Endodermal cell (in vitro differentiated cells): ENCODE results near the gene FRAT1. TPM values are rescaled to one million over a fixed set of nuclear protein-coding genes. Genes with fewer than 3 reads are reported as not detected.
A peak's percentile ranks its signal among the peaks of the same experiment; 100 is the strongest.

ENCODE experiments used
- DNase-seq: peaks from one replicate; pipeline ENCODE4 v3.0.0-alpha.2; 2017
- H3K27ac ChIP-seq: 2 replicates; pipeline ENCODE4 v1.5.1; 2013; ENCODE audit warnings: mild to moderate bottlenecking, low read depth, low read length, moderate library complexity
- H3K27me3 ChIP-seq: 2 replicates; pipeline ENCODE4 v1.6.1; 2013; ENCODE audit warnings: mild to moderate bottlenecking, low read length, moderate library complexity; ENCODE audit not compliant: insufficient read depth, control insufficient read depth, poor library complexity, severe bottlenecking
- H3K36me3 ChIP-seq: 2 replicates; pipeline ENCODE4 v1.7.0; 2013; ENCODE audit warnings: mild to moderate bottlenecking, low read length, moderate library complexity; ENCODE audit not compliant: control insufficient read depth, insufficient read depth
- H3K4me1 ChIP-seq: one replicate; pipeline ENCODE4 v1.7.0; 2013; ENCODE audit warnings: low read length; ENCODE audit not compliant: control insufficient read depth, insufficient read depth
- H3K4me3 ChIP-seq: 2 replicates; pipeline ENCODE4 v1.5.1; 2013; ENCODE audit warnings: mild to moderate bottlenecking, low read length, moderate library complexity
- H3K9ac ChIP-seq: 2 replicates; pipeline ENCODE4 v1.6.1; 2013; ENCODE audit warnings: mild to moderate bottlenecking, low read length, moderate library complexity; ENCODE audit not compliant: poor library complexity, severe bottlenecking; ENCODE audit errors: extremely low read depth
- H3K9me3 ChIP-seq: 2 replicates; pipeline ENCODE4 v1.6.1; 2013; ENCODE audit warnings: mild to moderate bottlenecking, low read length, moderate library complexity; ENCODE audit not compliant: control insufficient read depth
- H3K27ac Mint-ChIP-seq: 2 replicates; pipeline ENCODE4 v1.8.0; 2020; ENCODE audit warnings: mixed read lengths
- H3K27me3 Mint-ChIP-seq: 2 replicates; pipeline ENCODE4 v1.8.0; 2021; ENCODE audit warnings: mild to moderate bottlenecking, mixed read lengths; ENCODE audit not compliant: insufficient read depth
- H3K36me3 Mint-ChIP-seq: 2 replicates; pipeline ENCODE4 v1.8.0; 2020; ENCODE audit warnings: low read depth, mixed read lengths
- H3K4me1 Mint-ChIP-seq: 2 replicates; pipeline ENCODE4 v1.8.0; 2020; ENCODE audit warnings: mixed read lengths
- H3K4me3 Mint-ChIP-seq: 2 replicates; pipeline ENCODE4 v1.8.0; 2020; ENCODE audit warnings: mild to moderate bottlenecking, moderate library complexity, mixed read lengths
- H3K9me3 Mint-ChIP-seq: 2 replicates; pipeline ENCODE4 v1.8.0; 2020; ENCODE audit warnings: mild to moderate bottlenecking, mixed read lengths
- WGBS, 2 experiments: methylation state at CpG; one replicate each; pipeline versions ENCODE4 v1.1.5 to v1.1.7; 2013; ENCODE audit warnings: missing lambda C conversion rate in 2 of 2, mixed read lengths in 1 of 2; ENCODE audit not compliant: insufficient coverage in 1 of 2, insufficient read length in 1 of 2; 5-methylcytosine and 5-hydroxymethylcytosine counted together
- total RNA-seq, 2 donors: library from RNA; stranded (reverse); fragmentation: NEBNext Ultra II Directional in 1 of 2; extraction: Animal tissue kit (Norgen Biotek cat#: 25700) in 1 of 2; gene quantifications; 2 replicates in 1 of 2; 3 replicates in 1 of 2; pipeline ENCODE4 v1.2.1, GENCODE V29; 2021
- TF ChIP-seq, protein P1 (sequence below): fragments of 200-600 bp; sonication (generic); conservative IDR thresholded peaks from 2 replicates; pipeline ENCODE4 v1.5.0; 2021; ENCODE audit warnings: antibody characterized with exemption, mild to moderate bottlenecking

The FRAT1 gene
- total RNA-seq, 2 donors from 2014 or later: 6.5 to 7.3 TPM

DNA sequence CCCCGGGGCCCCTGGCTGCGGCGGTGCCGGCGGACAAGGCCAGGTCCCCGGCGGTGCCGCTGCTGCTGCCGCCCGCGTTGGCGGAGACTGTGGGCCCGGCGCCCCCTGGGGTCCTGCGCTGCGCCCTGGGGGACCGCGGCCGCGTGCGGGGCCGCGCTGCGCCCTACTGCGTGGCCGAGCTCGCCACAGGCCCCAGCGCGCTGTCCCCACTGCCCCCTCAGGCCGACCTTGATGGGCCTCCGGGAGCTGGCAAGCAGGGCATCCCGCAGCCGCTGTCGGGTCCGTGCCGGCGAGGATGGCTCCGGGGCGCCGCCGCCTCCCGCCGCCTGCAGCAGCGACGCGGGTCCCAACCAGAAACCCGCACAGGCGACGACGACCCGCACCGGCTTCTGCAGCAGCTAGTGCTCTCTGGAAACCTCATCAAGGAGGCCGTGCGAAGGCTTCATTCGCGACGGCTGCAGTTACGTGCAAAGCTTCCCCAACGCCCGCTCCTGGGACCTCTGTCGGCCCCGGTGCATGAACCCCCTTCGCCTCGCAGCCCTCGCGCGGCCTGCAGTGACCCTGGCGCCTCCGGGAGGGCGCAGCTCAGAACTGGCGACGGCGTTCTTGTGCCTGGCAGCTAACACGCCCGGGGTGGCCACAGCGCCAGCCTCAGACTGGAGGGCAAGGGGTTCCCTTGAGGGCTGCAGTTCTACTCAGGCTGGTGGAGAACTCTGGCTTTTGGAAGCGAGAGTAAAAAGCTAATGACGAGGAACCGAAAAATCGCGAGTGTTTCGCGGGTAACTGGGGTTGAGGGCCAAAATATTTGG is 804 bp downstream of the FRAT1 start:
- Histone ChIP-seq H3K27ac (peak overlapping the region; percentile 17), H3K9ac (peak overlapping the region; percentile 57), H3K4me1 (peaks cover 7% of the 10 kb centered on the region), H3K27me3 (peaks cover 9% of the 10 kb centered on the region), H3K36me3 (no peaks in the 10 kb centered on the region), H3K4me3 (peak overlapping the region; percentile 82), H3K9me3 (no peaks in the 10 kb centered on the region)
- peaks cover 25% of the 10 kb centered on the region for H3K4me1 Mint-ChIP-seq
- 1 to 3% methylated on average over 21 to 83 of the region's 83 CpGs for WGBS, 2 experiments
- H3K36me3 Mint-ChIP-seq: no peaks in the 10 kb centered on the region
- peaks cover 27% of the 10 kb centered on the region for H3K27me3 Mint-ChIP-seq
- peak; percentile 90 for DNase-seq
- TF ChIP-seq, protein P1, sequence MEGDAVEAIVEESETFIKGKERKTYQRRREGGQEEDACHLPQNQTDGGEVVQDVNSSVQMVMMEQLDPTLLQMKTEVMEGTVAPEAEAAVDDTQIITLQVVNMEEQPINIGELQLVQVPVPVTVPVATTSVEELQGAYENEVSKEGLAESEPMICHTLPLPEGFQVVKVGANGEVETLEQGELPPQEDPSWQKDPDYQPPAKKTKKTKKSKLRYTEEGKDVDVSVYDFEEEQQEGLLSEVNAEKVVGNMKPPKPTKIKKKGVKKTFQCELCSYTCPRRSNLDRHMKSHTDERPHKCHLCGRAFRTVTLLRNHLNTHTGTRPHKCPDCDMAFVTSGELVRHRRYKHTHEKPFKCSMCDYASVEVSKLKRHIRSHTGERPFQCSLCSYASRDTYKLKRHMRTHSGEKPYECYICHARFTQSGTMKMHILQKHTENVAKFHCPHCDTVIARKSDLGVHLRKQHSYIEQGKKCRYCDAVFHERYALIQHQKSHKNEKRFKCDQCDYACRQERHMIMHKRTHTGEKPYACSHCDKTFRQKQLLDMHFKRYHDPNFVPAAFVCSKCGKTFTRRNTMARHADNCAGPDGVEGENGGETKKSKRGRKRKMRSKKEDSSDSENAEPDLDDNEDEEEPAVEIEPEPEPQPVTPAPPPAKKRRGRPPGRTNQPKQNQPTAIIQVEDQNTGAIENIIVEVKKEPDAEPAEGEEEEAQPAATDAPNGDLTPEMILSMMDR: peak; percentile 51
- no peaks in the 10 kb centered on the region for H3K9me3 Mint-ChIP-seq
- H3K4me3 Mint-ChIP-seq: peak overlapping the region; percentile 77
- peak overlapping the region; percentile 67 for H3K27ac Mint-ChIP-seq

DNA sequence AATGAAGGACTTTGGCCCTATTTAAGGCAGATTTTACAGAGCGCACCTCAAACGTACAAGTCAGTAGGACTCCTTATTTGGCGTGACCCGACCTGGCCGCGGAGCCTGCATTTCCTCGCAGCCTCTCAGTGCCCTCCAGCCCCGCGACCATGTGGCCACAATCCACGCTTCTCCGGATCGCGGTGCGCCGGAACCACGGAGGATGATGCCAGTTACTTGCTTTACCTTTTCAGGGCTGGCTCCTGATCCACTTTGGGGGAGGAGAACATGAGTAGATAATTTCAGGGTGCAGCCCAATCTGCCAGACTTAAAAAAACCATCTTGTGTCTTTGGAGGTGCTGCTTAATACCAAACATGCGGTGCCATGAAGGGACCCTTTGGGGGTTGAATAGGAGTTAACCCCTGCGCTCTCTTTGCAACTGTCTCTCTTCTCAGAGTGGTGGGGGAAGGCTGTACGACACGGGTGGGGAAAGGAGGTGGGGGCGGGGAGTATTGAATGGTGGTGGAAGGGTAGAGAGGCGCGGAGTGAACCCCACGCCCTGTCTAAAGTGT is 1.5 kb downstream of the FRAT1 start:
- H3K27ac Mint-ChIP-seq: peak overlapping the region; percentile 67
- DNase-seq: peak; percentile 69

DNA sequence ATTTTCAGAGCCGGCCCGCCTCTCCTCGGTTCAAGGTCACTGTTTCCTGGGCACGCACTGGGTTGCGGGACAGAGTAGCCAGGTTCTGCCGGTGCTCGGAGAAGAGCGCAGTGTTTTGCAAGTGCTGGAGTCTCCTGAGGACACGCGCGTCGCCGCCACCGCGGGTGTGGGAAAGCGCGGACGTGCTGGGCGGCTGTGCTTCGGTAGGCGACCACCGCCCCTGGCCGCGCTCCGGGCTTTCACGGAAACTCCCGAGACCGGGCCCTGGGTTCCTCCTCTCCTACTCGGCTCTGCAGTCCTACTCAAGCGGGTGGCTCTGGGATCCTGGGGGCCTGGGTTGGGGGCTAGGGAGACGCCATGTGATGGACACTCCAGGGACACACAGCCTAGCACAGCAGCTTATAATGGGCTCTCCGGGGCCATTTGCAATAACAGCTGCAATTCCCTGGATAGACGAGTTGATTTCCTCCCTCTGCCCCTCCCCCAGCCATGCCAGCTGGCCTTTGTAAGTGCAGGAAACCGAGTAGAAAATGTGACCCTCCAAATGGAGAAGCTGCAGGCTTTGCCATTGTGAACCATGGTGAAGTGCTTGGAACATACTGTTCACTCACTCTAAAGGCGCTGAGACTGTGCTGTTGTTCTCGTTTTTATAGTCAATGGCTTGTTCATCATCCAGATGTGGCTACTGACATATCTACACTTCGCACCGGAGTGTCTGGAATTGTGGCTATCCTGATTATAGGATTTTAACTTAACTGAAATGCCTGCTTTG is 2.1 kb downstream of the FRAT1 start:
- peaks cover 34% of the 10 kb centered on the region for H3K4me1 Mint-ChIP-seq
- peak; percentile 78 for DNase-seq
- H3K27ac Mint-ChIP-seq: peak overlapping the region; percentile 85
- H3K9me3 Mint-ChIP-seq: no peaks in the 10 kb centered on the region
- H3K27ac ChIP-seq: peak overlapping the region; percentile 76
- peak overlapping the region; percentile 82 for H3K4me3 ChIP-seq
- H3K4me1 ChIP-seq: peaks cover 10% of the 10 kb centered on the region
- peak overlapping the region; percentile 12 for H3K9ac ChIP-seq
- TF ChIP-seq, protein P1: no peak
- 55 to 60% methylated on average over 33 to 38 of the region's 38 CpGs for WGBS, 2 experiments
- peaks cover 9% of the 10 kb centered on the region for H3K27me3 ChIP-seq
- no peaks in the 10 kb centered on the region for H3K36me3 Mint-ChIP-seq
- H3K36me3 ChIP-seq: no peaks in the 10 kb centered on the region
- H3K27me3 Mint-ChIP-seq: peaks cover 27% of the 10 kb centered on the region
- H3K9me3 ChIP-seq: no peaks in the 10 kb centered on the region
- peak overlapping the region; percentile 77 for H3K4me3 Mint-ChIP-seq

More for the DNA sequence above, 1.5 kb downstream of the FRAT1 start:
- Mint-ChIP-seq H3K4me3 (peak overlapping the region; percentile 77), H3K9me3 (no peaks in the 10 kb centered on the region), H3K4me1 (peaks cover 27% of the 10 kb centered on the region), H3K27me3 (peaks cover 27% of the 10 kb centered on the region), H3K36me3 (no peaks in the 10 kb centered on the region)
- TF ChIP-seq, protein P1: no peak
- Histone ChIP-seq H3K4me1 (peaks cover 7% of the 10 kb centered on the region), H3K27me3 (peaks cover 9% of the 10 kb centered on the region), H3K9me3 (no peaks in the 10 kb centered on the region), H3K4me3 (peak overlapping the region; percentile 82), H3K36me3 (no peaks in the 10 kb centered on the region), H3K27ac (no peak overlapping the region), H3K9ac (peak overlapping the region; percentile 57)
- 35 to 38% methylated on average over 17 to 24 of the region's 24 CpGs for WGBS, 2 experiments
